ENCODE measurements around the gene COX19. TPM values are rescaled to one million over a fixed set of nuclear protein-coding genes. Genes with fewer than 3 reads are reported as not detected.

COX19 gene
- total and polyA plus RNA-seq, 2 experiments from 2014 or later: 18.1 to 18.3 TPM

- no peak for DNase-seq (ENCODE audit: low read depth in 1 of 2, low spot score in 1 of 2)
- Histone ChIP-seq H3K27me3 (no peaks in the 10 kb centered on the region), H3K27ac (no peak overlapping the region), H3K36me3 (peaks cover 14% of the 10 kb centered on the region), H3K4me1 (ENCODE audit: low read depth) (peaks cover 24% of the 10 kb centered on the region), H3K9me3 (ENCODE audit: low read depth) (no peaks in the 10 kb centered on the region), H3K4me3 (no peak overlapping the region)
- TF ChIP-seq CTCF (IDR thresholded peaks at IDR 0.05; ENCODE audit: low read depth, low read length): no peak
Measured at GRCh38 chr7:969403-969802, 5.9 kb downstream of the COX19 start.

GRCh38 chr7:968205-969105, 6.9 kb downstream of the COX19 start:
- peak overlapping the region; percentile 48 for H3K27ac ChIP-seq
- no peak for DNase-seq (ENCODE audit: low read depth in 1 of 2, low spot score in 1 of 2)
- H3K36me3 ChIP-seq: peaks cover 14% of the 10 kb centered on the region
- peaks cover 17% of the 10 kb centered on the region for H3K4me1 ChIP-seq (ENCODE audit: low read depth)
- H3K4me3 ChIP-seq: no peak overlapping the region
- H3K27me3 ChIP-seq: no peaks in the 10 kb centered on the region
- TF ChIP-seq CTCF (IDR thresholded peaks at IDR 0.05; ENCODE audit: low read depth, low read length): no peak
- H3K9me3 ChIP-seq (ENCODE audit: low read depth): no peaks in the 10 kb centered on the region

- Histone ChIP-seq H3K9me3 (ENCODE audit: low read depth) (no peaks in the 10 kb centered on the region), H3K27me3 (no peaks in the 10 kb centered on the region), H3K27ac (peak overlapping the region; percentile 48), H3K4me1 (ENCODE audit: low read depth) (peaks cover 17% of the 10 kb centered on the region), H3K36me3 (peaks cover 9% of the 10 kb centered on the region), H3K4me3 (no peak overlapping the region)
- no peak for DNase-seq (ENCODE audit: low read depth in 1 of 2, low spot score in 1 of 2)
- TF ChIP-seq CTCF (IDR thresholded peaks at IDR 0.05; ENCODE audit: low read depth, low read length): no peak
Measured at GRCh38 chr7:967361-968082, 7.8 kb downstream of the COX19 start.

GRCh38 chr7:966291-967069, 8.9 kb downstream of the COX19 start:
- H3K36me3 ChIP-seq: peaks cover 6% of the 10 kb centered on the region
- H3K4me3 ChIP-seq: no peak overlapping the region
- H3K27me3 ChIP-seq: no peaks in the 10 kb centered on the region
- TF ChIP-seq CTCF (IDR thresholded peaks at IDR 0.05; ENCODE audit: low read depth, low read length): no peak
- H3K27ac ChIP-seq: peak overlapping the region; percentile 75
- H3K9me3 ChIP-seq (ENCODE audit: low read depth): no peaks in the 10 kb centered on the region
- DNase-seq (ENCODE audit: low read depth in 1 of 2, low spot score in 1 of 2): no peak
- H3K4me1 ChIP-seq (ENCODE audit: low read depth): peaks cover 17% of the 10 kb centered on the region

Data from cardiac muscle cell (in vitro differentiated cells and primary cell).